DND-41 (cell line): Measurements from ENCODE around the gene MARK4.

Experiments
- ATAC-seq: fragments of 200-7000 bp; cut with Tn5 transposase; 3 replicates; pipeline ENCODE4 v1.9.1; 2021; ENCODE audit warnings: low read depth; ENCODE audit not compliant: insufficient read depth
- DNase-seq: peaks from one replicate; pipeline ENCODE4 v3.0.0-alpha.2; 2020
- H2AFZ ChIP-seq: 2 replicates; pipeline ENCODE4 v1.6.0; 2012; ENCODE audit warnings: low read depth, low read length
- H3K27ac ChIP-seq: 2 replicates; pipeline ENCODE4 v1.5.1; 2012; ENCODE audit warnings: low read length, inconsistent platforms
- H3K27me3 ChIP-seq: fragments of 200-600 bp; sonication (generic); 2 replicates; pipeline ENCODE4 v1.6.0; 2012; ENCODE audit warnings: low read length, mild to moderate bottlenecking, inconsistent platforms; ENCODE audit not compliant: insufficient read depth, poor library complexity
- H3K36me3 ChIP-seq: 2 replicates; pipeline ENCODE4 v1.5.1; 2012; ENCODE audit warnings: low read length, inconsistent platforms; ENCODE audit not compliant: insufficient read depth
- H3K4me1 ChIP-seq: 2 replicates; pipeline ENCODE4 v1.5.1; 2012; ENCODE audit warnings: mild to moderate bottlenecking, low read length; ENCODE audit not compliant: insufficient read depth
- H3K4me2 ChIP-seq: 2 replicates; pipeline ENCODE4 v1.6.0; 2012; ENCODE audit warnings: mild to moderate bottlenecking, moderate library complexity, low read length, inconsistent platforms; ENCODE audit not compliant: insufficient read depth
- H3K4me3 ChIP-seq, 2 experiments: fragments of 200-600 bp in 1 of 2; shearing (Covaris generic) in 1 of 2; 2 replicates each; pipeline ENCODE4 v1.5.1; 2012 to 2016; ENCODE audit warnings: inconsistent platforms in 2 of 2, low read length in 2 of 2, mild to moderate bottlenecking in 2 of 2, low read depth in 1 of 2, moderate library complexity in 1 of 2
- H3K79me2 ChIP-seq: 2 replicates; pipeline ENCODE4 v1.6.0; 2012; ENCODE audit warnings: low read length, inconsistent platforms; ENCODE audit not compliant: insufficient read depth
- H3K9ac ChIP-seq: 2 replicates; pipeline ENCODE4 v1.6.0; 2012; ENCODE audit warnings: low read depth, mild to moderate bottlenecking, inconsistent platforms, low read length, moderate library complexity
- H3K9me3 ChIP-seq: 2 replicates; pipeline ENCODE4 v1.5.1; 2012; ENCODE audit warnings: low read length, moderate library complexity, mild to moderate bottlenecking, inconsistent platforms; ENCODE audit not compliant: insufficient read depth, severe bottlenecking
- H4K20me1 ChIP-seq: 2 replicates; pipeline ENCODE4 v1.6.0; 2012; ENCODE audit warnings: low read length; ENCODE audit not compliant: insufficient read depth
- CTCF ChIP-seq: IDR thresholded peaks from 2 replicates; pipeline ENCODE4 v1.5.1; 2012; ENCODE audit warnings: borderline replicate concordance, low read length, moderate library complexity, mild to moderate bottlenecking; ENCODE audit not compliant: poor library complexity, severe bottlenecking; ENCODE audit errors: extremely low read depth
- EZH2 ChIP-seq: IDR thresholded peaks from 3 replicates; pipeline ENCODE4 v1.6.1; 2012; ENCODE audit warnings: borderline replicate concordance, low read depth, mild to moderate bottlenecking, moderate library complexity, low read length, inconsistent platforms; ENCODE audit not compliant: severe bottlenecking

The MARK4 gene

GRCh38 chr19:45218911-45219743, 31.9 kb upstream of the MARK4 start:
- TF ChIP-seq EZH2 (no peak), CTCF (no peak)
- Histone ChIP-seq H3K27ac (no peak overlapping the region), H3K9ac (no peak overlapping the region), H3K9me3 (no peaks in the 10 kb centered on the region), H3K36me3 (no peaks in the 10 kb centered on the region), H4K20me1 (no peaks in the 10 kb centered on the region), H3K27me3 (peaks cover 3% of the 10 kb centered on the region), H3K79me2 (no peaks in the 10 kb centered on the region), H3K4me2 (no peak overlapping the region), H3K4me3 (no peak overlapping the region), H2AFZ (no peak overlapping the region), H3K4me1 (no peaks in the 10 kb centered on the region)
- no peak for ATAC-seq
- no peak for DNase-seq

GRCh38 chr19:45222724-45223123, 28.3 kb upstream of the MARK4 start:
- no peak overlapping the region for H3K4me2 ChIP-seq
- DNase-seq (no peak), ATAC-seq (no peak)
- H3K4me3 ChIP-seq, result no peak overlapping the region
- H4K20me1 ChIP-seq, result no peaks in the 10 kb centered on the region
- no peaks in the 10 kb centered on the region for H3K9me3 ChIP-seq
- no peak overlapping the region for H2AFZ ChIP-seq
- no peaks in the 10 kb centered on the region for H3K4me1 ChIP-seq
- H3K36me3 ChIP-seq, result no peaks in the 10 kb centered on the region
- H3K27ac ChIP-seq, result no peak overlapping the region
- no peak for TF ChIP-seq EZH2
- TF ChIP-seq CTCF, result no peak
- no peak overlapping the region for H3K9ac ChIP-seq
- peaks cover 3% of the 10 kb centered on the region for H3K27me3 ChIP-seq
- H3K79me2 ChIP-seq, result no peaks in the 10 kb centered on the region

- no peaks in the 10 kb centered on the region for H4K20me1 ChIP-seq
- H3K9ac ChIP-seq, result no peak overlapping the region
- TF ChIP-seq EZH2 (no peak), CTCF (no peak)
- H3K4me1 ChIP-seq, result no peaks in the 10 kb centered on the region
- H3K27ac ChIP-seq, result no peak overlapping the region
- DNase-seq, result no peak
- H2AFZ ChIP-seq, result no peak overlapping the region
- no peak overlapping the region for H3K4me3 ChIP-seq
- H3K9me3 ChIP-seq, result no peaks in the 10 kb centered on the region
- ATAC-seq, result no peak
- H3K36me3 ChIP-seq, result no peaks in the 10 kb centered on the region
- no peaks in the 10 kb centered on the region for H3K79me2 ChIP-seq
- peaks cover 3% of the 10 kb centered on the region for H3K27me3 ChIP-seq
- no peak overlapping the region for H3K4me2 ChIP-seq
Measured at GRCh38 chr19:45223879-45224278, 27.2 kb upstream of the MARK4 start.
